CD4-positive, alpha-beta T cell treated with Interleukin-6 at 100 ng/mL for 8 hours (primary cell): ENCODE data around the gene HS3ST4.

Experiments used
- DNase-seq: peaks from one replicate; pipeline ENCODE4 v3.0.0-alpha.2; 2020; ENCODE audit warnings: mixed read lengths, low spot score

HS3ST4 gene

GRCh38 chr16:25691519-25692091 lies at the start of gene HS3ST4:
Gene HS3ST4 (plus strand): TSS chr16:25691959.
- no peak for DNase-seq

DNA sequence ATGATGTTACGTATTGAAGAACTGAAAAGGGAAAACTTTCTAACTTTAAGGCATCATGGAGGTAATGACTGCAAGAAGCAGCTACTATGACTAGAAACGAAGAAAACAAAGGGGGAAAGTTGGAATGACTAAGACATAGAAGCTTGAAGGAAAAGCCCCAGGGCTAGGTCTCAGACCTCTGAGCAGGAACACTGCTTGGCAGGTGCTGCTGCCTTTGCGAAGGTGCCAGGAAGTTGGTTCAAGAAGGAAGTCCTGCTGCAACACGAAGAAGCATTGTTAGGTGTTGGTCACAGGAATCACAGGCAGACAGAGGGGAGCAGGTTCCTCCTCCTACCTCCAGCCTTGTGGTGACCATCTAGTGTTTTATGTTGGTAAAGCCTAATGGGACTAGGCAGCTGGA lies 48.1 kb upstream of the HS3ST4 start:
- no peak for DNase-seq

DNA sequence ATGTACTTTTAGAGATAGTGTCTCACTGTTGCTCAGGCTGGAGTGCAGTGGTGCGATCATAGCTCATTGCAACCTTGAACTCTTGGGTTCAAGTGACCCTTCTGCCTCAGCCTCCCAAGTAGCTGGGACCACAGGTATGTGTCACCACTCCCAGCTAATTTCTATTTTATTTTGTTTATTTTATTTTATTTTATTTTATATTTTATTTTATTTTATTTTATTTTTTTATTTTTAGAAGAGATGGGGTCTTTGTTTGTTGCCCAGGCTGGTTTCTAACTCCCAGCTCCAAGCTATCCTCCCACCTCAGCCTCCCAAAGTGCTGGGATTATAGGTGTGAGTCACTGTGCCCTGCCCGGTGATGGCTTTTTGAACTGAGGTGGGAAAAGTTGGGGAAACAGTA lies 35.1 kb upstream of the HS3ST4 start:
- DNase-seq = no peak

- no peak for DNase-seq
Observed at GRCh38 chr16:25676820-25677219, 14.9 kb upstream of the HS3ST4 start.

DNA sequence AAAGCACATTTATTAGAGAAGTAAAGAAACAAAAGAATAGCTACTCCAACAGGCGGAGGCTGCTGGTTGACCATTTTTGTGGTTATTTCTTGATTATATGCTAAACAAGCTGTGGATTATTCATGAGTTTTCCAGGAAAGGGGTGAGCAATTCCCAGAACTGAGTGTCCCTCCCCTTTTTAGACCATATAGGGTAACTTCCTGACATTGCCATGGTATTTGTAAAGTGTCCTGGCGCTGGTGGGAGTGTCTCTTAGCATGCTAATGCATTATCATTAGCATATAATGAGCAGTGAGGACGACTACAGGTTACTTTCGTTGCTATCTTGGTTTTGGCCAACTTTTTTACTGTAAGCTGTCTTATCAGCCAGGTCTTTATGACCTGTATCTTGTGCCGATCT lies 12.2 kb upstream of the HS3ST4 start:
- no peak for DNase-seq

- DNase-seq = no peak
Observed at GRCh38 chr16:25689137-25689836, 2.5 kb upstream of the HS3ST4 start.

DNA sequence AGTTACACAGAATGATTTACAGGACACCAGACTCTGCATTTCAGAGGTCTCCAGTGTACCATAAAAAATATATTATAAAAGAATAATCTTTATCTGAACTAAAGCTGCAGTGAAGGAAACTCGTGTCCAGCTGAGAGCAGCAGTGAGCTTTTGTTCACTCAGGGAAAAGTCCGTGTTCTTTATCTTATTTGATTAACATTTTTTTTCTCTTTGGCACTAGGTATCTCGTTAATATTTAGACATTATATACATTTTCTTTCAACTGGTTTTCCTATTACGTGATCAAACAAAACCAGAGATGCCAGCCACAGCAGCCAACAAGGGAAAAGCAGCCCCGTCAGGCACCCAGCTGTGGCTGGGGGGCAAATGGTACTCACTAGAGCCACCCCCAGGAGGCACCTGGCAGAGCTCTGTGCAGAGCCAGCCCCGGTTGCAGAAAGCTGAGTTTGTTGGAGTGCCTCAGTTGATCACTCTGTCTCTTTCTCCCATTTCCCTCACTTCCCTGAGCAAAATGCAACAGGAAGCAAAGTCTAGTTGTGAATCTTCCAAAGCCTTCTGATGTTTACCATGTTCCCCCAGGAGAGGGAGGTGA lies 1.1 kb upstream of the HS3ST4 start:
- DNase-seq = no peak

DNA sequence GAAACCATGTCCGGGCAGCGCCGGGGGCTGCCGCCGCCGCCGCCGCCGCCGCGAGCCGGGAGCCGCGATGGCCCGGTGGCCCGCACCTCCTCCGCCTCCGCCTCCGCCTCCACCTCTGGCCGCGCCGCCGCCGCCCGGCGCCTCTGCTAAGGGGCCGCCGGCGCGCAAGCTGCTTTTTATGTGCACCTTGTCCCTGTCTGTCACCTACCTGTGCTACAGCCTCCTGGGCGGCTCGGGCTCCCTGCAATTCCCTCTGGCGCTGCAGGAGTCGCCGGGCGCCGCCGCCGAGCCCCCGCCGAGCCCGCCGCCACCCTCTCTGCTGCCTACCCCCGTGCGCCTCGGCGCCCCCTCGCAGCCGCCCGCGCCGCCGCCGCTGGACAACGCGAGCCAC lies 587 bp downstream of the HS3ST4 start:
- DNase-seq = no peak

GRCh38 chr16:25692742-25693508 lies 1.2 kb downstream of the HS3ST4 start:
- DNase-seq = no peak

DNA sequence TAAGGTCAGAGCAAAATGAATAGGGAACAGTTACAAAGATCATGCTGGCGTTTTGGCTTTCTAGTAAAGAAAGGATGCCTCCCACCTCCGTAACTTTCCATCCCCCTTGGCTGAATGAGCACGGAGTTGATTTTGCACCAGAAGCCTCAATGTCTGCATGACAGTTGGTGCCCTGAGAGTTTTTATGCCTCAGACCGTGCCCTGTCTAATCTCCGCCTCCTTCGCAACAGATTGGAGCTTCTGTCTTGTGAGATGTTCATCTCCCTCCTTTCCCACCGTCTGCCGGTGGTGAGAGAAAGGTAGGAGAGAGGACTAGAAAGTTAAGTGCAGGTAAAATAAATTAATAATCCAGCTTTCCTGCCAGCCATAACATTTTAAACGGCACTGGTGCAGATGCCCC lies 1.9 kb downstream of the HS3ST4 start:
- DNase-seq = no peak

- DNase-seq = no peak
Observed at GRCh38 chr16:25699069-25699468, 7.3 kb downstream of the HS3ST4 start.

DNA sequence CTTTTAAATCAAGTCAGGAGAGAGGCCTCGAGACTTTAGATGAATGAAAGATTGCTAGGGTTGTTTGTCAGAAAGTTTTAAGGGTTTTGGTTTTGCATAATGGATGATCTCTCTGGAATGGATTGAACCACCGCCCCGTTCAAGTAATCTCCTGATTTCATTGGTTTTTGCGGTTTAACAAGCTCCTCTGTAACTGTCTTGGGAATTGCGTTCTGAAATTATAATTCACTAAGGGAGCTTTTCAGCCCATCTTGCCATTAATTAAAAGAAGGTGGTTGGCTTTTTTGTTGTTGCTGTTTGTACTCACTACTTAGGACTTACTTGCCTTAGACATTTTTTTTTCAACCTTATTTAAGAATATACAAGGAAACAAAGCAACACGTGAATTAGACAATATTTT lies 8.8 kb downstream of the HS3ST4 start:
- DNase-seq = no peak

DNA sequence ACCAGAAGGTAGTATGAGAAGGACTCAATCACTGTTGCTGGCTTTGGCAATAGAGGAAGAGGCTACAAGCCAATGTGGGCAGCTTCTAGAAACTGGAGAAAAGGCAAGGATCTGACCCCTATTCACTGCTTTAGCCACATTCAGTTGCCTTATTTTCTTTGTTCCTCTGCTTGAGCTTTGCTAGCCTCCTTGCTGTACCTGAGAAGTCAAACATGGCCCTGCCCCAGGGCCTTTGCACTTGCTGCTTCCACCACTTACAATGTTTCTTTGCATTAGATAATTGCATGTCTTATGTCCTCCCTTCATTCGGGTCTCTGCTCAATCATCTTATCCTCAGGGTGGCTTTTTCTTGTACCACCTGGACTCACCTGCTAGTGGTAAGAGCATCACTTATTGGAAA lies 15.8 kb downstream of the HS3ST4 start:
- DNase-seq = no peak

DNA sequence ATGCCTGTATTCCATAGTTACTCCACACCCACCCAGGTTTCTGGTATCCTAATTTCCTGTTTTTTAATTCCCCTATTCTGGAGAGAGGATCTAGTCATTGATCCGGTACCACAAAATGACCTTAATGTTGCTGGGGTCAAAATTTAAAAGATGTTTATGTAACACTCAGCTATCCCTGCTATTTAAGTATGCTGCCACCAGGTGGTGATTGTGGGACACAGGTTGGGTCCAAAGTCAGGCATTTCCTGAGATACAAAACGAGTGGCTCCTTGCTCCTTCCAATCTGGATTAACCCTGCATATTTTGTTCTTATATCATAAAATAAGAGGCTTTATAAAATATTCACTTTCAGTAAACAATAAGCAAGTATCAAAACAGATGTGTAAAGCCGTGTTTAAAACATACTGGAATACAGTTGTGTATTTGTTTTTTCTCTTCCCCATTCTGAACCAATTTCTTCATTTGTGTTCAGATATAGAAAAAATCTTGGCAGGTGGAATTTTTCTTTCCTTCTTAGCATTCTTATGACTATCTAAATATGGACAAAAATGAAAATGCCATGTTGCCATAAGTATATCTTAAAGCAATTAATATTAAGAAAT lies 16.3 kb downstream of the HS3ST4 start:
- DNase-seq = no peak

DNA sequence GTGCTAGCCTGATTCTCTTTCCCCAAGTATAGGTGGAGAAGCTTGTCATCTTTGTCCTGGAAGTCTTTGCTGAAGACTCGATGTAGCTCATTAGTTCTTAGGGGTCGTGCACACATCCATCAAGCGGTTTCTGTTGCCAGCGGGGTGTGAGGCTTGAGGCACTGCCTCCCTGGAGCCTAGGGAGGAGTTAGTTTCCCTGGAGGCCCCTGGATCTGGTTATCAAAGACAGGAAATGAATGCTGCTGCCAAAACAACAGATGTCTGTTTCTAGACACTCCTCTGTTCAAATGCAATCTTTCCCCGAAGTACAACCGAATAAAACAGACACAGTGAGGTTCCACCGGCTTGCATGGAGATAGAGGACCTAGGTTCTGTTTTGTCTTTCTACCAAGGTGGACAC lies 17.5 kb downstream of the HS3ST4 start:
- DNase-seq = no peak

DNA sequence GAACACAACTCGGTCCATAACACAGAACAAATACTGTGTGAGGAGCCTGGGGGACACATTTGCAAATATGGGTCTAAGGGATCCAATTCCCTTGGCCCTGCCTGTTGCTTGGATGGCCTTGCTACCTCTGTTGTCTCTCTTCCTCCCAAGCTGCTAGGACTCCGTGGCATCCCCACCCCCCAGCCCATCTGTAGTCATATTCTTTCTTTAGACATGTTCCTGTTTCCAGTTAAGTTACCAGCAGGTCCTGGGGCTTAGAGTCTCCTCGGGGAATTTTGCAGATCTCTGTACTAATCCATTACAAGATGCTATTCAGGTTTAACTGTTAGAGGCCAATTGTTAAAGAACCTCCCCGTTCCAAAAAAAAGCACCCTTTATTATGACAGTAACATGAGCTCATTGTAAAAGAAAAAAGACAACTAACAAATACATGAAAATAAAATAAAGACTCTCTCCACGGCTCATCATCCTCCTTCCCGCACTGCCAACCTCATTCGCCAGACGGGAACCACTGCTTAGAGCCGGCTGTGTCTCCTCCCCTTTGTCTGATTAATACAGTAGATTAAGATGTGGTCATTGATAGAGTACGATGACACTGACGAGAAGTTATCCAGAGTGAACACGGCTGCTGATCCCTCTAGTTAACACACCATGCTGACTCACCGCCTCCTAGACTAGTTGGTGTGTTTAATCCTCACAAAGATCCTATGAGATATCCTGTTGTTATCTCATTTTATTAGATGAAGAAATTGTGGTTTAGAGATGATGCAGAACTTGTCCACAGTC lies 22.2 kb downstream of the HS3ST4 start:
- no peak for DNase-seq

- DNase-seq = no peak
Observed at GRCh38 chr16:25716186-25716585, 24.4 kb downstream of the HS3ST4 start.

DNA sequence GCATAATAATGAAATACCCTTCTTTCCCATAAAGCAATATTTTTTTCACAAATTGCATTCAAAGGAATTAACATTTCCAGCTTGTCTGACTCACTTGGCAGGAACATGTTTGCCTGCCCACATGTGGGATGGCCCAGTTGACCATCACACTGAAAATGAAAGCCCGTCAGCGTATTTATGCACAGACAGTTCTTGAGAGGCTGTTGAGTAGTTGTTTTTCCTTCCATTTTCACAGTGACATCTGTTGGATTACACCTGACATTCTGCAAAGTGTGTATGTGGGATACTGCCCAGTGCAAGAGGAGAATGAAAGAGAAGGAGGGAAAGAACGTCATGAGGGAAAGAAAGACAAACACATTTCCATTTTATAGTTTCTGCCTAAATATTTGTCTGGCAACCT lies 29.7 kb downstream of the HS3ST4 start:
- DNase-seq = no peak

- DNase-seq = no peak
Observed at GRCh38 chr16:25726430-25727098, 34.8 kb downstream of the HS3ST4 start.

GRCh38 chr16:25729188-25729915 lies 37.6 kb downstream of the HS3ST4 start:
- no peak for DNase-seq

DNA sequence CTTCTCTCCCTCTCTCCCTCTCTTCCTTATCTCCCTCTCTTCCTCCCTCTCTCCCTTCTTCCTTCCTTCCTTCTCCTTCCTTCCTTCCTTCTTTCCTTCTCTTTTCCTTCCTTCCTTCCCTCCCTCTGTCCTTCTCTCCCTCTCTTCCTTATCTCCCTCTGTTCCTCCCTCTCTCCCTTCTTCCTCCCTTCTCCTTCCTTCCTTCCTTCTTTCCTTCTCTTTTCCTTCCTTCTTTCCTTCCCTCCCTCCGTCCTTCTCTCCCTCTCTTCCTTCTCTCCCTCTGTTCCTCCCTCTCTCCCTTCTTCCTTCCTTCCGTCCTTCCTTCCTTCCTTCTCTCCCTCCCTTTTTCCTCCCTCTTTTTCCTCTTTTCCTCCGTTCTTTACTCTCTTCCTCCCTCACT lies 38.6 kb downstream of the HS3ST4 start:
- no peak for DNase-seq
